Stimulated activated CD4-positive, alpha-beta T cell treated with anti-CD3 and anti-CD28 coated beads, Interleukin-12 subunit alpha, Interleukin-12 subunit beta, amount 100 ng/mL, for 4 hours (primary cell): Measurements from ENCODE around the gene CCNL1.

Experiments used
- DNase-seq: peaks from one replicate; pipeline ENCODE4 v3.0.0-alpha.2; 2020

Gene CCNL1

GRCh38 chr3:157102098-157102497 is 57.8 kb downstream of the CCNL1 start:
- DNase-seq: no peak

- no peak for DNase-seq
Measured at GRCh38 chr3:157101486-157101885, 58.5 kb downstream of the CCNL1 start.

- no peak for DNase-seq
Measured at GRCh38 chr3:157100608-157101396, 59.1 kb downstream of the CCNL1 start.

- DNase-seq: no peak
Measured at GRCh38 chr3:157100096-157100477, 59.9 kb downstream of the CCNL1 start.

GRCh38 chr3:157099326-157100095 is 60.4 kb downstream of the CCNL1 start:
- no peak for DNase-seq

GRCh38 chr3:157098823-157099185 is 61.1 kb downstream of the CCNL1 start:
- no peak for DNase-seq

- DNase-seq: no peak
Measured at GRCh38 chr3:157098121-157098822, 61.7 kb downstream of the CCNL1 start.
